ENCODE results near the gene ASPM. TPM values are rescaled to one million over a fixed set of nuclear protein-coding genes. Genes with fewer than 3 reads are reported as not detected.
A peak's percentile ranks its signal among the peaks of the same experiment; 100 is the strongest.

The ASPM gene
- total RNA-seq (2014; rRNA removed; shearing (Covaris generic)) = 39.8 and 62.1 TPM in 2 replicates

DNA sequence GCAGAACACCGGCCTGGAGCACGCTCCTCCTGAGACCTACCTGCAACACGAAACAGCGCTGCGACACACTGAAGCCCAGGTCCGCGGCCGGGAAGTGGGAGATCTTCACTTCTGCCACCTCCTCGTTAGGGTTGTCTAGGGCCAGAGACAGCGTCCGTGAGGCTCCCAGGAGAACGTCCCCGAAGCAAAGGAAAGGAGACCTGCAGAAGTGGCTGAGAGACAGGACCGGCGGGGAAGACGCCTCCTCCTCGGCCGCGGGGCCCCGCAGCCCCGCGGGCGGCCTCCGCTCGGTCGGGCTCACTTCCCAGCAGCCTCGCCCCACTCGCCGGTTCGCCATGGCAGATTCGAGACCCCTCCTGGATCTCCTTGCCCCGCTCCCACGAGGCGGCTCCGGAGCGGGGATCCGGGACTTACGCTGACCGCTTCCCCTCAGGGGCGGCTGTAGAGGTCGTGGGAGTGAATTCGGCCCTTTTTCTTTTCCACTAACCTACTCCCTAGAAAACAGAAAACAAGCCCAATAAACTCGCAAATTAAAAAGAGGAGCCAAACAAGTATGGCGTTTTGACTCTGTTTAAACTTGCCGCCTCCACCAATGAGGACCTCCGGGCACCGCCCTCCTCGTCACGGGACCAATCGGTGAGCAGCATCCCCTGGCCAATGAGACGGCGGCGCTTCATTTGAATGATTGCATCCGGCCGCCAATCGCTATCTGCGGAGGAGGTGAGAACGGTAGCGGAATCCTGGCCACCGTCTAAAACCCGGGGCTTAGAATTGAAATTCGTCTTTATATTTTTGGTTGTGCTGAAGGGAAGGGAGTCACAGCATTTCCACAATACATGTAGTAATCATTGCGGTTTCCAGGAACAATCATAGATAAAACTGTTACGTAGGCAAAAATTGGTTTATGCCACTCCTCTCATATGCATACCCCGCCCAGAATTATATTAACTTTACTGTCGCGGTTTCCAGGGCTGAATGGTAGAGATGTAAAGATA is at the start of gene ASPM:
Gene ASPM (minus strand): TSS at position 569 of the 995 bp plus-strand sequence. CDS start 232 bp downstream, at position 337.
- peak; percentile 95 for DNase-seq (ENCODE audit: low read depth)

DNA sequence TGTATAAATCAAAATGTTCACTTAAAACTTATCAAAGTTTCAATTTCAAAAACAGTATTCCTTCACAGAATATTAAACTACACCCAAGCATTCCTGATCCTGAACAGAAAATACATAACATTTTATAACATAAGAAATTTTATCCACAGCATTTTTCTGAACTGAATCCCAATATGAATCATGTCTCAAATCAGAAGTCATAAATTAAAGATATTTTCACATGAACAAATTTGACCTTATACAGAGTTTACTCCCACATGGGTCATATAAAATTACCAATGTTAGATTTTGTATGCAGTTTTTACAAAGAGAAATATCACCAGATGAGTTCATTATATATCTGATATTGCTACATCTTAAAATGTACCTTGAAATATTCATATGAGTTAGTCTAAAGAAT is 48.6 kb upstream of the ASPM start:
- no peak for DNase-seq (ENCODE audit: low read depth)

DNA sequence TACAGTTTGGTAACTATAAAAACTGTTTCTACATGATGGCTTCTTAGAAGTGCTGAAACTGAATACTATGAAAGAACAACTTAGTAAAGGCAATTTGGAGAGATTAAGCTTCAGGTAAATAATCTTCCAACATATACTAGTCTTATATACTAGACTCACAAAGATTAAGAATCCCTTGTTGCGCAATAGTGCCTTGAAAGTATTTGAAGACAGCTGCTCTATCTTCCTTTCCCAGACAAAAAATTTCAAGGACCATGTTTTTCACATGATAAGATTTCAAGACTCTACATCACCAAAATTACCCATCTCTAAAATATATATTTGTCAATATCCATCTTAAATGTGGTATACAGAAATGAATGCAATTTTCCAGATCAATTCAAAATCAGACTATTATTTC is 37.7 kb upstream of the ASPM start:
- no peak for DNase-seq (ENCODE audit: low read depth)

DNA sequence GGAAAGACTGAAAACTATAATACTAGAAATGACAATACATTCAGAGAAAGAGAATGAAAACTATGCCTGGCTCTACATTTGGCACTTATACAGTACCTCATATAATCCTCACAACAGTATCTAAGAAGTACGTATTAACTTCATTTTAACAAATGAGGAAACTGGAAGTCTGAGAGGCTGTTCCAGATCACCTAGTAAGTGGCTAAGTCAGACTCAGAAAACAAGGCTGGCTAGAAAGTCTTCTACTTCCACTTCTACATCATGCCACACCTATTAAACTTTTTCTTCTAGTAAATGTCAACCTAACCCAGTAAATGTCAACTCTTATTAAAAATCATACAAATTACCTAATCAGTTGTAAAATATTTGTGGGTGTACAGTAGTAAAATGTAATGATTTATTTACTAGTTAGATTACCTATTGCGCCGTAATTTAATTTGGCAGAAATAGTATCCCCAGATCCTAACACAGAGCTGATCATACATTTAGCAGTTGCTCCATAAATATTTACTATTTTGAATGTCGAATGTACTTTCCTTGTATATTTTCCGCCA is 36.8 kb upstream of the ASPM start:
- no peak for DNase-seq (ENCODE audit: low read depth)

- no peak for DNase-seq (ENCODE audit: low read depth)
These were observed 36.2 kb upstream of the ASPM start for GRCh38 chr1:197182716-197183115.

- DNase-seq (ENCODE audit: low read depth) = no peak
These were observed 35.5 kb upstream of the ASPM start for GRCh38 chr1:197181982-197182381.

DNA sequence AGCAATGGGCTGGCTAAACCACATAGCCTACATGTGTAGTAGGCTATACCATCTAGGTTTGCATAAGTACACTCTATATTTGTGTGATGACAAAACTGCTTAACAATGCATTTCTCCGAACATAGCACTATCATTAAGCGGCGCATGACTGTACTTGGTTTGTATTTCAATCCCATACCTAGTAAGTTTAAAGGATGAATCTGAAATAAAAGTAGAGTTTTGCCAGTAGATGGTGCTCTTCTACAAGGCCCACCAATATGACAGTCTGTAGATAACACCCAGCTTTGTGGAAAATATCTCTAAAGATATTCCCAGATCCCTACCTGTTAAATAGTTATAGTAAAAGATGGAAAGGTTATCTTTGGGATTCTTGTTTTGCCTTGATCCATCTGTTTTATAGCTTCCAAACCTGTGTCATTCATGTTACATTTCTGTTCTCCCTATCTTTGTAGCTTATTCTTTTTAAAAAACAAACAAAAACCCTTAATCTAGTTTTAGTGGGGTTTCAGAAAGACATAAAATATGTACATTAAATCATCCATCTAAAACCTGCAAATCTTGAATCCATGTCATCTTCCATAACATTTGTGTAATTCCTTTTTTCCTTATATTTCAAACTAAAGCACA is 33.9 kb upstream of the ASPM start:
- DNase-seq (ENCODE audit: low read depth) = peak; percentile 49

DNA sequence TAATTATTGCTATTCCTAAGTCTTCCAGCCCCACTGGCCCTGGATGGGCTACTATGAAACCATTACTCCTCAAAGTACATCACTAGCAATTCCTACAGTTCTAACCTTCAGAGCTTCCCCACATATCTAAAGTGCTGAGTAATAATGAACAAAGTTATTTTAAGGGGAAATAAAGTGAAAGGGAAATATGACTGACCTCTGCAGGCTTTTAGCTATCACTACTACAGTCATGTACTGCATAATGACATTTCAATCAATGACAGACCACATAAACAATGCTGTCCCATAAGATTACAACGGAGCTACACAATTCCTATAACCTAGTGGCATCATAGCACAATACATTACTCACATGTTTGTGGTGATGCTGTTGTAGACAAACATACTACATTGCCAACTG is 32.5 kb upstream of the ASPM start:
- peak; percentile 42 for DNase-seq (ENCODE audit: low read depth)

DNA sequence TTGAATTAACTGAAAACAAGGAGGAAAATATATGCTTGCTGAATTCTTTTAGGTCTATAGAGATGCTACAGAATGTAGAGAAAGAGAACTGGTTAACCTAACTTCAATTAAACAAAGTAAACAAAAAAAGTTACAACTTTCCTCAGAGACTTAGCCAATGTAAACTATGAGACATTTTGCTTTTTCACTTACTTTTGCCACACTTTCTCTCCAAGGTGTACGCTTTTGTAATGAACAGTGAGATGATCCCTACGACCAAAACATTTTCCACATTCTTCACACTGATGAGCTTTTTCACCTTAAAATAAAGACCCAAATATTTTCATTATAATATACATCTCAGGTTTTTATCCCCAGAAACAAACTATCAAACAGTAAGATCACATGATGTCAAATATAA is 28.3 kb upstream of the ASPM start:
- no peak for DNase-seq (ENCODE audit: low read depth)

- DNase-seq (ENCODE audit: low read depth) = peak; percentile 24
These were observed 27.4 kb upstream of the ASPM start for GRCh38 chr1:197173571-197174507.

DNA sequence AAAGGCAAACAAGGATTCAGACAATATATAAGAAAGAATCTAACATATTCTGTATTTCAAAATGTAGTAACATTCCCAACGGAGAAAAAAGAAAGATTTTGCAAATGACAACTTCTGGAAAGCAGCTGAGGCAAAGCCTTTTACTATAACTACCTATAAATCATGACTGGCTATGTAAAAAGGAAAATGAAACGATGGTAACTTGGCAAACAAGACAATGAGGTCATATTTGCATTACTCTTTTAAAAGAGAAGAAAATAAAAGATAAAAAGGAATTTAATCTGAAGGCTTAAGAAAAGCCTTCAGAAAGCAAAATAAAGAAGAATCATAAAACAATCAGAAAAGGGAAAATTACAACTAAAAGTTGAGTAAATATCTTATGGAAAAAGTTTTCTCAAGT is 25.1 kb upstream of the ASPM start:
- no peak for DNase-seq (ENCODE audit: low read depth)

- no peak for DNase-seq (ENCODE audit: low read depth)
These were observed 24.1 kb upstream of the ASPM start for GRCh38 chr1:197170538-197170937.

- DNase-seq (ENCODE audit: low read depth) = no peak
These were observed 13.0 kb upstream of the ASPM start for GRCh38 chr1:197159461-197159860.

GRCh38 chr1:197156692-197157091 is 10.2 kb upstream of the ASPM start:
- DNase-seq (ENCODE audit: low read depth) = no peak

GRCh38 chr1:197152662-197153061 is 6.2 kb upstream of the ASPM start:
- no peak for DNase-seq (ENCODE audit: low read depth)

DNA sequence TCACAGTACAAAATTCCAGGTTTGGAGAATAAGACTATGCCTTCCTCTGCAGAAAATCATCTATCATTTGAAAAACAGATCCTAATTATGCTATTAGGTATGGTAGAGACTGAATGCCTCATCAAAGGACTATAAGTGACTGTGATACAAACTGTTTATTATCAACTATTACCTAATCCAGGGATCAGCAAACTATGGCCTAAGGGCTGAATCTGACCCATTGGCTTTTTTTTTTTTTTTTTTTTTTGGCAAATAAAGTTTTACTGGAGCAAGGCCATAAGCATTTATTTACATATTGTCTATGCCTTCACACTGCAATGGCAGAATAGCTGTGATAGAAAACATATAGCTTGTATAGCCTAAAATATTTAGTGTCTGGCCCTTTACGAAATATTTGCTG is 4.7 kb upstream of the ASPM start:
- no peak for DNase-seq (ENCODE audit: low read depth)

GRCh38 chr1:197150336-197151005 is 4.0 kb upstream of the ASPM start:
- no peak for DNase-seq (ENCODE audit: low read depth)

DNA sequence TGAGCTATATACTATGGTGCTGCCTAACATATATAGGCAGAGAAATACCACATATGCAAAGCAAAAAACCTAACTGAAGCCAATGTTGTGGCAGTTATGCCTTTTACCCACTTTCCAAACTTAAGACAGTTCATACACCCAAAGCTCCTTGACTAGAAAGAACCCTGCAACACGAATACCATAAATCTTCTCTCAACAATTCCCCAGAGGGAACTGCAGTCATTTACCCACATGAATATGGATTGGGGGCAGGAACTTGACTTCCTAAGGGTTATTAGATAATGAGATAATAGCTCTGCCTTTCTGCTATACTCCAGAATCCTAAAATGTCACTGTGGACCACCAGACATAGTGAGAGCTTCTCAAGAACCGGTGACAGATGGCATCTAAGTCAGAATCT is 2.9 kb upstream of the ASPM start:
- DNase-seq (ENCODE audit: low read depth) = no peak

DNA sequence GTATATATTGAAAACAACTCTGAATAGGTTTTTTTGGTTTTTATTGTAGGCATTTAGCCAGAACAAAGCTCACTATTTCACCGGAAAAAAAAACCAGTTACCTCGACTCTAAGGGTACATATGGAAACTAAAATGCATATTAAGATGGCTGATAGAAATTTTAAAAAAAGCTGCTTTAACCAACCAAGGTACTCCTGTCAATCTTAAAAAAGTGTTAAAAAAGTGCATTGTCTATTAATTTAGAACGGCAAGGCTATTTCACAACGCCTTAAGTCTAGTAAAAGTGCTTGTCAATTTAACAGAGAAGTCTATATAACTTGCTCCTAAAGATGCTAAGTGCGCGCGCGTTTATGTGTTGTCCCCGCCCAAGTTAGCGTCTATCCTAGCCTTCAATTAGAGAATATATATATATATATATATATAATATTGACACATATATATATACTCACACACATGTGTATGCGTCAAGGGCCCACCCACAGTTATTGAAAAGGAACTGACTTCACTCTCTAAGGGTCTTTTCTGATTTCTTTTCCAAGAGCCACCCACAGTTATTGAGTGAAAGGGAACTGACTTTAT is 934 bp downstream of the ASPM start:
- peak; percentile 16 for DNase-seq (ENCODE audit: low read depth)

DNA sequence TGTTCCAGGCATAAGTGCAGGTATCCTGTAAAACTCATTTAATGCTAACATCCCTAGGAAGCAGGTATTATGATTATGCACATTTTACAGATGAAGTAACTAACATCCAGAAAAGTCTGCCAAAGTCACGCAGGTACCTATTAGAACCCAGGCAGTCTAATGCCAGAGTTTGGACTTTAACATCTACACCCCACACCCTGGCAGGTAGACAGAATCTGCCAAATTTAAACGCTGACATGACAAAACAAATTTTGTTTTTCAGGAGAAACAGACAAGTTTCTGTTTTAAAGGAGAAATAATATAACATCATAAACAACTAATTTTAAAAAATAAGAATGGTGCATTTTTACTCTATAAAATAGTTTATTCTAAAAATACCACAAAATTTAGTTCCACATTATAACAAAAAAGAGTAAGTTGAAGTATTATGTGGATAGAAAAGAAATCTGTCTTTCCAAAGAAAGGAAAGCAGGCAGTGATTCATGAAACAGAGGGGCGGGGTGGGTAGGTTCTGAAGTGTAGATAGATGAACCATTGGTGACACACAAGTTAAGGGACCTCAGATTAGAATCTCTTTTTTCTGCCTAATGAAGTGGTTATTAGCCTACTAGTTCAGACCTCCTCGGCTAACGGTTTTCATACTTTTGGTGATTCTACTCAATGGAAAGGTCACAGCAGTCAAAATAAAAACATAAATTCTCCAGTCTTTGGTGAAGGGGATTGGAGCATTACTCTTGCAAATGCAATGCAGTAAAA is 1.7 kb downstream of the ASPM start:
- DNase-seq (ENCODE audit: low read depth) = peak; percentile 77

All from M059J (cell line).